ENCODE measurements around the gene ZNF521.

Gene ZNF521

GRCh38 chr18:25335676-25336075, 16.3 kb downstream of the ZNF521 start:
- no peak for DNase-seq (ENCODE audit: low read depth, low spot score)

- DNase-seq (ENCODE audit: low read depth, low spot score), result no peak
Observed at GRCh38 chr18:25335062-25335461, 16.9 kb downstream of the ZNF521 start.

GRCh38 chr18:25334588-25334987, 17.4 kb downstream of the ZNF521 start:
- DNase-seq (ENCODE audit: low read depth, low spot score), result no peak

GRCh38 chr18:25332002-25332401, 20.0 kb downstream of the ZNF521 start:
- DNase-seq (ENCODE audit: low read depth, low spot score), result no peak

- no peak for DNase-seq (ENCODE audit: low read depth, low spot score)
Observed at GRCh38 chr18:25329783-25330182, 22.2 kb downstream of the ZNF521 start.

- DNase-seq (ENCODE audit: low read depth, low spot score), result no peak
Observed at GRCh38 chr18:25327584-25327983, 24.4 kb downstream of the ZNF521 start.

GRCh38 chr18:25326361-25326952, 25.5 kb downstream of the ZNF521 start:
- no peak for DNase-seq (ENCODE audit: low read depth, low spot score)

GRCh38 chr18:25322806-25323205, 29.2 kb downstream of the ZNF521 start:
- DNase-seq (ENCODE audit: low read depth, low spot score), result no peak

- DNase-seq (ENCODE audit: low read depth, low spot score), result no peak
Observed at GRCh38 chr18:25316381-25317018, 35.5 kb downstream of the ZNF521 start.

- DNase-seq (ENCODE audit: low read depth, low spot score), result no peak
Observed at GRCh38 chr18:25314838-25315190, 37.2 kb downstream of the ZNF521 start.

- no peak for DNase-seq (ENCODE audit: low read depth, low spot score)
Observed at GRCh38 chr18:25314151-25314837, 37.7 kb downstream of the ZNF521 start.

GRCh38 chr18:25313268-25313667, 38.7 kb downstream of the ZNF521 start:
- no peak for DNase-seq (ENCODE audit: low read depth, low spot score)

- DNase-seq (ENCODE audit: low read depth, low spot score), result no peak
Observed at GRCh38 chr18:25310045-25310444, 41.9 kb downstream of the ZNF521 start.

GRCh38 chr18:25308381-25308780, 43.6 kb downstream of the ZNF521 start:
- DNase-seq (ENCODE audit: low read depth, low spot score), result no peak

- DNase-seq (ENCODE audit: low read depth, low spot score), result no peak
Observed at GRCh38 chr18:25307192-25307591, 44.8 kb downstream of the ZNF521 start.

GRCh38 chr18:25306671-25307070, 45.3 kb downstream of the ZNF521 start:
- no peak for DNase-seq (ENCODE audit: low read depth, low spot score)

- DNase-seq (ENCODE audit: low read depth, low spot score), result no peak
Observed at GRCh38 chr18:25305584-25305983, 46.4 kb downstream of the ZNF521 start.

GRCh38 chr18:25300492-25300891, 51.5 kb downstream of the ZNF521 start:
- no peak for DNase-seq (ENCODE audit: low read depth, low spot score)

- DNase-seq (ENCODE audit: low read depth, low spot score), result no peak
Observed at GRCh38 chr18:25299426-25300300, 52.3 kb downstream of the ZNF521 start.

- no peak for DNase-seq (ENCODE audit: low read depth, low spot score)
Observed at GRCh38 chr18:25298853-25299274, 53.1 kb downstream of the ZNF521 start.

- no peak for DNase-seq (ENCODE audit: low read depth, low spot score)
Observed at GRCh38 chr18:25295624-25296138, 56.3 kb downstream of the ZNF521 start.

- DNase-seq (ENCODE audit: low read depth, low spot score), result no peak
Observed at GRCh38 chr18:25291150-25291549, 60.8 kb downstream of the ZNF521 start.

All from activated CD4-positive, CD25-positive, alpha-beta regulatory T cell treated with anti-CD3 and anti-CD28 coated beads, Interleukin-2, amount 50 U/mL, for 16 hours (primary cell).